ENCODE measurements around the gene EIF3CL.
"Not testable (repeated sequence)": the region's sequence is repeated elsewhere in the genome, so short reads cannot be mapped to it uniquely, and the experiment has no call there.

- not testable (repeated sequence) for TF ChIP-seq CTCF (IDR thresholded peaks at IDR 0.05; ENCODE audit: low read depth, low read length); POLR2A (IDR thresholded peaks at IDR 0.05; ENCODE audit: extremely low read depth, insufficient read length); MYC (IDR thresholded peaks at IDR 0.05; ENCODE audit: low read depth, low read length); MAX (IDR thresholded peaks at IDR 0.05; ENCODE audit: low read depth, low read length)
Measured at GRCh38 chr16:28421071-28421750, 17.6 kb upstream of the EIF3CL start.
